HEK293 (cell line): ENCODE results near the gene ITGB2.

Experiments
- CTCF ChIA-PET: fragments of 350-600 bp; formaldehyde crosslinking; extraction: SDS; loops from one replicate; lab custom pipeline; 2021; ENCODE audit warnings: antibody characterized with exemption; lab: Yijun Ruan, JAX
- POLR2A ChIA-PET: fragments of 300-600 bp; formaldehyde crosslinking; extraction: SDS; loops from one replicate; lab custom pipeline; 2020; ENCODE audit warnings: antibody characterized with exemption, inconsistent platforms; lab: Yijun Ruan, JAX
- H3K27ac ChIP-seq: fragments of 200-500 bp; sonication (Bioruptor generic); 2 replicates; pipeline ENCODE4 v1.5.1; 2014; ENCODE audit warnings: low read depth, low read length, control low read depth, inconsistent platforms; ENCODE audit errors: extremely low read depth
- H3K36me3 ChIP-seq, 2 experiments: fragments of 200-500 bp in 1 of 2; sonication (Bioruptor generic) in 1 of 2; 1 replicate in 1 of 2; 2 replicates in 1 of 2; pipeline ENCODE4 v1.5.1; 2014 to 2017; ENCODE audit warnings: inconsistent platforms in 2 of 2, low read length in 2 of 2; ENCODE audit not compliant: control insufficient read depth in 2 of 2, insufficient read depth in 1 of 2
- H3K4me1 ChIP-seq: fragments of 200-500 bp; sonication (Bioruptor generic); 2 replicates; pipeline ENCODE4 v1.5.1; 2014; ENCODE audit warnings: mild to moderate bottlenecking, low read length, inconsistent platforms; ENCODE audit not compliant: control insufficient read depth, insufficient read depth
- H3K4me3 ChIP-seq: 2 replicates; pipeline ENCODE4 v1.5.1; 2011; ENCODE audit warnings: low read depth, mild to moderate bottlenecking, control low read depth, low read length, moderate library complexity
- H3K9me3 ChIP-seq: fragments of 200-500 bp; sonication (Bioruptor generic); 2 replicates; pipeline ENCODE4 v1.5.1; 2014; ENCODE audit warnings: low read depth, low read length, inconsistent platforms; ENCODE audit not compliant: control insufficient read depth, insufficient read depth
- KLF1 ChIP-seq: fragments of 450-650 bp; formaldehyde crosslinking; IDR thresholded peaks from 2 replicates; pipeline ENCODE4 v1.5.1; 2016; ENCODE audit warnings: missing biosample characterization, missing genetic modification characterization
- MYNN ChIP-seq: fragments of 450-650 bp; formaldehyde crosslinking; IDR thresholded peaks from 2 replicates; pipeline ENCODE4 v1.5.1; 2016; ENCODE audit warnings: missing biosample characterization, missing genetic modification characterization, borderline replicate concordance
- PRDM6 ChIP-seq: fragments of 450-650 bp; formaldehyde crosslinking; IDR thresholded peaks from 2 replicates; pipeline ENCODE4 v1.5.1; 2017; ENCODE audit warnings: missing biosample characterization, missing genetic modification characterization
- ZBTB26 ChIP-seq: fragments of 450-650 bp; formaldehyde crosslinking; optimal IDR thresholded peaks from 2 replicates; pipeline ENCODE3; 2016; ENCODE audit warnings: missing biosample characterization, mild to moderate bottlenecking, missing genetic modification characterization
- ZBTB48 ChIP-seq: fragments of 450-650 bp; formaldehyde crosslinking; IDR thresholded peaks from 2 replicates; pipeline ENCODE4 v1.5.1; 2016; ENCODE audit warnings: missing biosample characterization, missing genetic modification characterization
- ZBTB7A ChIP-seq: fragments of 450-650 bp; formaldehyde crosslinking; IDR thresholded peaks from 2 replicates; pipeline ENCODE4 v1.5.1; 2016; ENCODE audit warnings: low read depth, missing biosample characterization, missing genetic modification characterization
- ZNF140 ChIP-seq: fragments of 450-650 bp; formaldehyde crosslinking; IDR thresholded peaks from 2 replicates; pipeline ENCODE4 v1.5.1; 2016; ENCODE audit warnings: missing biosample characterization, missing genetic modification characterization
- ZNF19 ChIP-seq: fragments of 450-650 bp; formaldehyde crosslinking; IDR thresholded peaks from 2 replicates; pipeline ENCODE4; 2016; ENCODE audit warnings: missing biosample characterization, missing genetic modification characterization, low read depth
- ZNF214 ChIP-seq: fragments of 450-650 bp; formaldehyde crosslinking; IDR thresholded peaks from 2 replicates; pipeline ENCODE4 v1.5.1; 2017; ENCODE audit warnings: missing biosample characterization, mild to moderate bottlenecking, missing genetic modification characterization, borderline replicate concordance
- ZNF292 ChIP-seq: fragments of 450-650 bp; formaldehyde crosslinking; IDR thresholded peaks from 2 replicates; pipeline ENCODE4 v1.5.1; 2016; ENCODE audit warnings: low read depth, missing biosample characterization, missing genetic modification characterization, borderline replicate concordance
- ZNF48 ChIP-seq: fragments of 450-650 bp; formaldehyde crosslinking; IDR thresholded peaks from 2 replicates; pipeline ENCODE4 v1.5.1; 2016; ENCODE audit warnings: missing biosample characterization, missing genetic modification characterization
- ZNF580 ChIP-seq: fragments of 450-650 bp; formaldehyde crosslinking; IDR thresholded peaks from 2 replicates; pipeline ENCODE4 v1.5.1; 2016; ENCODE audit warnings: missing biosample characterization, missing genetic modification characterization

The ITGB2 gene

GRCh38 chr21:44919913-44920693 is 596 bp downstream of the ITGB2 start:
- peak; percentile 59; the same call in 1 of the 2 replicates for TF ChIP-seq ZNF48 (tag by site-specific recombination)
- TF ChIP-seq MYNN (tag by site-specific recombination): no peak
- TF ChIP-seq, all 188 proteins: peak for 1
- Histone ChIP-seq H3K4me3 (no peak overlapping the region), H3K9me3 (no peaks in the 10 kb centered on the region), H3K36me3 (no peaks in the 10 kb centered on the region), H3K27ac (no peak overlapping the region), H3K4me1 (no peaks in the 10 kb centered on the region)
- ChIA-PET POLR2A (no interaction called here), CTCF (interaction anchor here (0.6 kb wide), 1 partner anchor 827 kb away, joined by 3 read pairs; no protein-coding TSS in a partner anchor)

- no peaks in the 10 kb centered on the region for H3K36me3 ChIP-seq
- TF ChIP-seq ZBTB48 (tag by site-specific recombination): no peak
- TF ChIP-seq ZBTB7A: no peak
- no peak for TF ChIP-seq ZBTB26 (tag by site-specific recombination)
- TF ChIP-seq PRDM6: no peak
- no peak for TF ChIP-seq ZNF580 (tag by site-specific recombination)
- TF ChIP-seq KLF1 (tag by site-specific recombination): no peak
- no peak for TF ChIP-seq ZNF214 (tag by site-specific recombination)
- TF ChIP-seq ZNF140 (tag by site-specific recombination): no peak
- ChIA-PET CTCF (interaction anchor here (0.6 to 0.8 kb wide), 4 partner anchors 8 to 826 kb away, joined by 3 read pairs; no protein-coding TSS in a partner anchor), POLR2A (no interaction called here)
- H3K4me3 ChIP-seq: no peak overlapping the region
- H3K27ac ChIP-seq: no peak overlapping the region
- H3K4me1 ChIP-seq: no peaks in the 10 kb centered on the region
- no peaks in the 10 kb centered on the region for H3K9me3 ChIP-seq
Observed at GRCh38 chr21:44919111-44919912, 1.4 kb downstream of the ITGB2 start.

GRCh38 chr21:44918581-44919033 is 2.1 kb downstream of the ITGB2 start:
- H3K4me3 ChIP-seq: no peak overlapping the region
- H3K4me1 ChIP-seq: no peaks in the 10 kb centered on the region
- no peaks in the 10 kb centered on the region for H3K36me3 ChIP-seq
- H3K27ac ChIP-seq: no peak overlapping the region
- POLR2A ChIA-PET: interaction anchor here (0.6 kb wide), 1 partner anchor 19 kb away, joined by 3 read pairs; no protein-coding TSS in a partner anchor
- H3K9me3 ChIP-seq: no peaks in the 10 kb centered on the region
- TF ChIP-seq ZNF292 (tag by site-specific recombination) (no peak), ZNF19 (no peak), ZNF580 (tag by site-specific recombination) (no peak)
- CTCF ChIA-PET: interaction anchor here (0.5 to 1.4 kb wide), 3 partner anchors 9 to 24 kb away, joined by 3 to 4 read pairs (median 3); no protein-coding TSS in a partner anchor
